Transverse colon (tissue), 4 donors: ENCODE measurements around the gene EXD2. TPM values are rescaled to one million over a fixed set of nuclear protein-coding genes. Genes with fewer than 3 reads are reported as not detected.
"Not testable (repeated sequence)": the region's sequence is repeated elsewhere in the genome, so short reads cannot be mapped to it uniquely, and the experiment has no call there.

Experiments
- DNase-seq: peaks from one replicate; pipeline ENCODE4 v3.0.0-alpha.2; 2019
- H3K27ac ChIP-seq, 4 donors: fragments of 200-600 bp; sonication (generic); 2 replicates each; pipeline ENCODE4 v1.5.1; 2016 to 2018; ENCODE audit warnings: inconsistent platforms in 4 of 4
- H3K27me3 ChIP-seq: fragments of 200-600 bp; sonication (generic); 2 replicates; pipeline ENCODE4 v1.5.1; 2017; ENCODE audit warnings: inconsistent platforms
- H3K36me3 ChIP-seq, 4 donors: fragments of 200-600 bp; sonication (generic); 2 replicates each; pipeline ENCODE4 v1.5.1; 2017 to 2019; ENCODE audit warnings: inconsistent platforms in 4 of 4
- H3K4me1 ChIP-seq, 4 donors: fragments of 200-600 bp; sonication (generic); 2 replicates each; pipeline ENCODE4 v1.5.1; 2017 to 2020; ENCODE audit warnings: inconsistent platforms in 4 of 4
- H3K4me3 ChIP-seq, 4 donors: fragments of 200-600 bp; sonication (generic); 1 replicate in 1 of 4; 2 replicates in 3 of 4; pipeline versions ENCODE4 v1.5.1 to v1.6.1; 2017 to 2019; ENCODE audit warnings: inconsistent platforms in 4 of 4
- H3K9me3 ChIP-seq, 2 donors: fragments of 200-600 bp; sonication (generic); 2 replicates each; pipeline ENCODE4 v1.5.1; 2017 to 2019; ENCODE audit warnings: inconsistent platforms in 2 of 2
- EP300 ChIP-seq: sonication (generic); formaldehyde crosslinking; IDR thresholded peaks from one replicate; pipeline ENCODE4 v1.6.1; 2017; ENCODE audit warnings: antibody characterized with exemption, low read depth
- POLR2A ChIP-seq: fragments of 450-650 bp; IDR thresholded peaks from one replicate; pipeline ENCODE4 v1.6.1; 2016; ENCODE audit warnings: antibody characterized with exemption, mild to moderate bottlenecking, moderate library complexity
- POLR2AphosphoS5 ChIP-seq, 3 donors: sonication (generic); formaldehyde crosslinking; IDR thresholded peaks; one replicate each; pipeline ENCODE4 v1.6.1; 2016; ENCODE audit warnings: antibody characterized with exemption in 3 of 3
- WGBS, 2 donors: methylation state at CpG; one replicate each; pipeline ENCODE4 v1.1.5; 2018; ENCODE audit warnings: low coverage in 1 of 2; 5-methylcytosine and 5-hydroxymethylcytosine counted together
- in situ Hi-C, 4 donors: fragments of 200-750 bp; cut with MboI; loops; one replicate each; pipeline versions ENCODE4 v1.15.0 to v1.15.1; 2017; ENCODE audit warnings: low sequenced_read_pairs in 3 of 4, low pct_ligation_motif_present in 1 of 4, low pct_unique_long_range_greater_than_20kb in 1 of 4
- intact Hi-C: fragments of 100-400 bp; cut with DNase I; formaldehyde crosslinking; loops from one replicate; pipeline ENCODE4 v1.15.1; 2023; ENCODE audit warnings: low total_unique reads
- total RNA-seq, 4 donors: library from RNA; depleted of rRNA; stranded (reverse); fragments of >200 nt; gene quantifications; one replicate each; pipeline ENCODE4 v1.1.0, GENCODE V29; 2016
- TF ChIP-seq, protein P1 (sequence below), 5 experiments: fragments of 200-600 bp in 3 of 5; fragments of 450-650 bp in 2 of 5; sonication (generic) in 3 of 5; IDR thresholded peaks; 1 replicate in 2 of 5; 2 replicates in 3 of 5; pipeline ENCODE4 v1.5.1; 2016 to 2017; ENCODE audit warnings: antibody characterized with exemption in 5 of 5, inconsistent platforms in 3 of 5, mild to moderate bottlenecking in 2 of 5, moderate library complexity in 1 of 5

Gene EXD2
- total RNA-seq, 4 donors from 2014 or later: 16.5 to 33.8 (median 22.8) TPM

DNA sequence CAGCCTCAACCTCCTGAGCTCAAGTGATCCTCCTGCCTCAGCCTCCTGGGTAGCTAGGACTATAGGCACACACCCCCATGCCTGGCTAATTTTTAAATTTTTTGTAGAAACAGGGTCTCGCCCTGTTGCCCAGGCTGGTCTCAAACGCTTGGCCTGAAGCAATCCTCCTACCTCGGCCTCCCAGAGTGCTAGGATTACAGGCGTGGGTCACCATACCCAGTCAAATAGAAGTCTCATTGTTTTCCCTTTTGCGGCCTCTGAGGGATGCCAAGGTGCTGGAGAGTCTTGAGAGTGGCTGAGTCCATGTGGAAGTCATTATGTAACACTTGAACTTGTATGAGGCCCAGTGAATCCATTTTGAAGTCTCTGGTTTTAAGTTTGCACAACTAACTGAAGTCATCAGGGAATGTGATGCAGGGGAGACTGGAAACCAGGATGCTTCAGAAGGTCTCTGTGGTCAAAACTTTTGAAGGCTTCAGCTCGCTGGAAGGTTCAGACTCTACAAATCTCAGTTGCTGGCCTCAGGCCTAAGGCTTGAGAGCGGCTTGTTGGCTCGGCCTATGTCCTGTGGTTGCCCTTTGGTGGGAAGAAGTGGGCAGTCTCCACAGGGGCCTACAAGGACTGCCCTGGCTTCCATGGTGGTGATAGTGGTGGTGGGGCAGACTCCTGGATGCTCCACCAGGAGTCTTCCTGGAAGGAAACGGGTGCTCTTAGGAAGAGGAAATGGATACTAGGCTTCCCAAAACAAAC lies 97.8 kb downstream of the EXD2 start:
- in situ Hi-C loops: no loop called here
- WGBS, 2 donors: 90% methylated on average over 9 of the region's 9 CpGs; no CpG with 5 or more reads in 1 of the 2 donors
- Histone ChIP-seq H3K36me3 (no peaks in the 10 kb centered on the region), H3K4me1 (no peaks in the 10 kb centered on the region), H3K27ac (peak overlapping the region in 3 of 4 donors; percentile 3 to 36 (median 34)), H3K4me3 (no peak overlapping the region), H3K9me3 (no peaks in the 10 kb centered on the region), H3K27me3 (no peaks in the 10 kb centered on the region)
- TF ChIP-seq POLR2A (no peak), EP300 (no peak), POLR2AphosphoS5 (IDR thresholded peaks at IDR 0.05) (no peak)
- TF ChIP-seq, protein P1, sequence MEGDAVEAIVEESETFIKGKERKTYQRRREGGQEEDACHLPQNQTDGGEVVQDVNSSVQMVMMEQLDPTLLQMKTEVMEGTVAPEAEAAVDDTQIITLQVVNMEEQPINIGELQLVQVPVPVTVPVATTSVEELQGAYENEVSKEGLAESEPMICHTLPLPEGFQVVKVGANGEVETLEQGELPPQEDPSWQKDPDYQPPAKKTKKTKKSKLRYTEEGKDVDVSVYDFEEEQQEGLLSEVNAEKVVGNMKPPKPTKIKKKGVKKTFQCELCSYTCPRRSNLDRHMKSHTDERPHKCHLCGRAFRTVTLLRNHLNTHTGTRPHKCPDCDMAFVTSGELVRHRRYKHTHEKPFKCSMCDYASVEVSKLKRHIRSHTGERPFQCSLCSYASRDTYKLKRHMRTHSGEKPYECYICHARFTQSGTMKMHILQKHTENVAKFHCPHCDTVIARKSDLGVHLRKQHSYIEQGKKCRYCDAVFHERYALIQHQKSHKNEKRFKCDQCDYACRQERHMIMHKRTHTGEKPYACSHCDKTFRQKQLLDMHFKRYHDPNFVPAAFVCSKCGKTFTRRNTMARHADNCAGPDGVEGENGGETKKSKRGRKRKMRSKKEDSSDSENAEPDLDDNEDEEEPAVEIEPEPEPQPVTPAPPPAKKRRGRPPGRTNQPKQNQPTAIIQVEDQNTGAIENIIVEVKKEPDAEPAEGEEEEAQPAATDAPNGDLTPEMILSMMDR (IDR thresholded peaks at IDR 0.05): no peak
- intact Hi-C loops: no loop called here
- DNase-seq: no peak

DNA sequence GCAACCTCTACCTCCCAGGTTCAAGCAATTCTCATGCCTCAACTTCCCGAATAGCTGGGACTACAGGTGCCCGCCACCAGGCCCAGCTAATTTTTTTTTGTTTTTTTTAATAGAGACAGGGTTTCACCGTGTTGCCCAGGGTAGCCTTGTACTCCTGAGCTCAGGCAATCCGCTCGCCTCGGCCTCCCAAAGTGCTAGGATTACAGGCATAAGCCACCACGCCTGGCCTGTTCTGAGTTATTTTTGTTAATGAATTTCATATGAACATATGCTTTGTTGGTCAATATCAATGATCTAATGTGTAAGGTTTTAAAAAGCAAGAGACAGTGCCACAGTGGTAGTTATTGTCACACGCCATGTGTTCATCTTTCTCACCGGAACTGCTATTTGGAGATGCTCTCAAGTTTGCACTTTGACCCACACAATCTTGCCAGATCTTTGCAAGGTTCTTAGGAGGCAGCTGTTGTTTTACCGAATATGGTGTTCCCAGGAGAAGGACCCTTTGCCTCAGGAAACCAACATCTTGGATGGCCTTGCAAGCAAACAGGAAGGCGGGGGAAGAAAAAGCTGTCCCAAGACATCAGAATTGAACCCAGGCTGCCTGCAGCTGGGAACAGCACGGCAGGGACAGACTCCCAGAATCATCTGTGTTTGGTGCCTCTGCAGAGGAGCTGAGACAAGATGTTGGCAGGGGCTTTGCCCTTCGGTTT lies 98.7 kb downstream of the EXD2 start:
- Histone ChIP-seq H3K4me3 (no peak overlapping the region), H3K27ac (peak overlapping the region in 3 of 4 donors; percentile 3 to 34 (median 17)), H3K9me3 (no peaks in the 10 kb centered on the region), H3K27me3 (no peaks in the 10 kb centered on the region), H3K4me1 (no peaks in the 10 kb centered on the region), H3K36me3 (no peaks in the 10 kb centered on the region)
- intact Hi-C loops: no loop called here
- in situ Hi-C loops: no loop called here
- 77% methylated on average over 5 to 13 of the region's 13 CpGs for WGBS, 2 donors
- DNase-seq: no peak
- TF ChIP-seq, protein P1 (IDR thresholded peaks at IDR 0.05): no peak
- TF ChIP-seq POLR2AphosphoS5 (IDR thresholded peaks at IDR 0.05): no peak
- no peak for TF ChIP-seq POLR2A
- TF ChIP-seq EP300: no peak

DNA sequence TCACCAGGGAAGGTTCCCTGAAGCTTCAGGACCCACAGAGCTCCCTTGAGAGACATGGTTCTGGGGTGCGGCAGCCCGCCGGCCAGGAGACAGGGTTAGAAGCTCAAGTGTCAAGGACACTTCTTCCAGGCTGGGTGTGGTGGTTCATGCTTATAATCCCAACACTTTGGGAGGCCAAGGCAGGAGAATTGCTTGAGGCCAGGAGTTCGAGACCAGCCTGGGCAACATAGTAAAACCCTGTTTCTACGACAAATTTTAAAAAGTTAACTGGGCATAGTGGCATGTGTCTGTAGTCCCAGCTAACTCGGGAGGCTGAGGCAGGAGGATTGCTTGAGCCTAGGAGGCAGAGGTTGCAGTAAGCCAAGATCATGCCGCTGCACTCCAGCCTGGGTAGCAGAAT lies 99.6 kb downstream of the EXD2 start:
- H3K27me3 ChIP-seq, H3K4me3 ChIP-seq, DNase-seq, in situ Hi-C loops, H3K36me3 ChIP-seq, H3K9me3 ChIP-seq, H3K4me1 ChIP-seq, intact Hi-C loops: not testable (repeated sequence)
- 79 to 92% methylated on average over 3 to 7 of the region's 7 CpGs for WGBS, 2 donors
- H3K27ac ChIP-seq: peak overlapping the region in 2 of 4 donors; percentile 3 to 35

DNA sequence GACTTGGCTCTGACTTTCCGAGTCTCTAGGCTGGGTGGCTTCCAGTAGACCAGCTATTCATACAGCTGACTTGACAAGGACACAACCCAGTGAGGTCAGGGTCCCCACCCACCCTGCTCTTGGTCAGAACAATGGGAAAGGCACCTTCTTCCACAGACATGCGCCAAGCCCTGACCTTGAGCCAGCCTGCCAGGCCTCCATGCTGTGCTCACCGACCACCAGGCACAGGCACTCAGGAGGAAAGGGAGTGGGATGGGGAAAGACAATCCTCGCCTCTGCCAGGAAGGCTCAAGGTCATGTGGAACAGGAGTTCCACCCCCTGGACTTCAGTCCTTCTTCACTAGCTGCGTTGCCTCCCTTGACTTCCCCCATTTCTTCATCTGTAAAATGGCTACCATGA lies 100.1 kb downstream of the EXD2 start:
- no peaks in the 10 kb centered on the region for H3K36me3 ChIP-seq
- intact Hi-C loops: no loop called here
- no peaks in the 10 kb centered on the region for H3K9me3 ChIP-seq
- H3K27me3 ChIP-seq: no peaks in the 10 kb centered on the region
- H3K27ac ChIP-seq: no peak overlapping the region
- DNase-seq: no peak
- no peaks in the 10 kb centered on the region for H3K4me1 ChIP-seq
- H3K4me3 ChIP-seq: no peak overlapping the region
- in situ Hi-C loops: no loop called here
- TF ChIP-seq POLR2AphosphoS5 (IDR thresholded peaks at IDR 0.05) (no peak), POLR2A (no peak), EP300 (no peak)
- TF ChIP-seq, protein P1 (IDR thresholded peaks at IDR 0.05): no peak
- 72 to 83% methylated on average over 2 to 5 of the region's 5 CpGs for WGBS, 2 donors
